GM11168 (cell line): ENCODE measurements around the gene GALK1.
"Not testable (repeated sequence)": the region's sequence is repeated elsewhere in the genome, so short reads cannot be mapped to it uniquely, and the experiment has no call there.

Experiments used
- in situ Hi-C: fragments of 300-500 bp; cut with MboI; formaldehyde crosslinking; loops from one replicate; pipeline ENCODE4 v1.12.0; 2022; ENCODE audit warnings: low sequenced_read_pairs; ENCODE audit not compliant: unreplicated experiment

The GALK1 gene

DNA sequence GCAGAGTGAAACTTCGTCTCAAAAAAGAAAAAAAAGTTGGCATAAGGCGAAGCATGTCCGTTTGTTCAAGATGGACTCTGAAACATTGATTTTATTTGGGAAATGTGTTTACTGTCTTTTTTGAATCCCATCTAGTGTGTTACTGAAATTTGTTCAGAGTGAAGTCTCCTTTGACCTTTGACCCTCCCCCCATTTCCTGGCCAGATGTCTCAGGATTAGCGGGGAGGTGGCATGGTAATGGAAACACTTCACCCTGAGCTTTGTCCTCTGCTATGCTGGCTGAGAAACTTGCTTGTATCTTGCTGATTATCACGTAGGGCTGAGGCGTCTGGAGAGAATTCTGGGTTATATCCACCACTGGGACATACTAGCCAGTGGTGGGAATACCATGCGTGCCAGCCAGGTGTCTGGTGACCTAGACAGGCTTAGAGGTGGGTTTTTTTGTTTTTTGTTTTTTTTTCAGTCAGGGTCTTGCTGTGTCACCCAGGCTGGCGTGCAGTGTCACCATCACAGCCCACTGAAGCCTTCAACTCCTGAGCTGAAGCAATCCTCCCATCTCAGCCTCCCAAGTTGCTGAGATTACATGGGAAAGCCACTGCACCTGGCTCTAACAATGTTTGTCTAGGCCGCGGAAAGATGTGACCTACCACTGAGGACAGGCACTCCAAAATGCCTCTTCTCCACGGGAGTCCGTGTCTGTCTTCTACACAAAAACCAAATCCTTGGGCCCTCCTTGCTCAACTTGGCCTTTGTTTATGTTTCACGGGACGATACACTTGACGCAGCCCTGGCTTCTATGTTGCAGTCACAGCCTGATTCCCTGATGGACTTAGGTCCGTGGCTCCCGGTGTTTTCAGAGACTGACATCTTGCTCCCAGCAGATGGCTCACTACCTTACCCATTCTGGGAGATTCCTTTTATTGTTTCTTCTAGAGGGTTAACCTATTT lies 6.6 kb upstream of the GALK1 start:
- in situ Hi-C loops: no loop called here

DNA sequence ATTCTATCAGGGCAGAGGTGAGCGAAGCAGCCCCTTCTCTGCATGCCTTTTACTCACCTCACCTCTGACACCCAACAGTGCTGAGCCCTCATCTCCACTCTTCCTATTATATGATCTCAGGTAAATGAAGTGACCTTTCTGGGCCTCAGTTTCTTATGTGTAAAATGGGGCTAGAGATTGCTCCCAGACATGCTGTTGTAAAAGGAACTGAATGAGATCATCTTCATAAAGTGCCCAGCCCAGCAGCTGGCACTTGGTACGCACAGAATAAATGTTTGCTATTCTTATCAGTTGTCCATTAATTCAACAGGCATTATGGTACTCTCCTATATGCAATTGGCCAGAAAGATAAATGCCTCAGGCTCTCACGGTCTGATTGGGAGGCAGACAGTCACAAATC lies 4.5 kb upstream of the GALK1 start:
- in situ Hi-C loops: no loop called here

DNA sequence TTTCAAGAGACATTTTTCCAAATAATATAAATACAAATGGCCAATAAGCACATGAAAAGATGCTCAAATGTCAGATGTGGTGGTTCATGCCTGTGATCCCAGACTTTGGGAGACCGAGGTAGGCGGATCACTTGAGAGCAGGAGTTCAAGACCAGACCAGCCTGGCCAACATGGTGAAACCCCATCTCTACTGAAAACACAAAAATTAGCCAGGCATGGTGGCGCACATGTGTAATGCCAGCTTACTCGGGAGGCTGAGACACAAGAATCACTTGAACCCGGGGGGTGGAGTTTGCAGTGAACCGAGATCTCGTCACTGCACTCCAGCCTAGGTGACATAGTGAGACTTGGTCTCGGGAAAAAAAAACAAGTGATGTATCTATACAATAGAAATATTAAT lies 2.9 kb upstream of the GALK1 start:
- in situ Hi-C loops: no loop called here

DNA sequence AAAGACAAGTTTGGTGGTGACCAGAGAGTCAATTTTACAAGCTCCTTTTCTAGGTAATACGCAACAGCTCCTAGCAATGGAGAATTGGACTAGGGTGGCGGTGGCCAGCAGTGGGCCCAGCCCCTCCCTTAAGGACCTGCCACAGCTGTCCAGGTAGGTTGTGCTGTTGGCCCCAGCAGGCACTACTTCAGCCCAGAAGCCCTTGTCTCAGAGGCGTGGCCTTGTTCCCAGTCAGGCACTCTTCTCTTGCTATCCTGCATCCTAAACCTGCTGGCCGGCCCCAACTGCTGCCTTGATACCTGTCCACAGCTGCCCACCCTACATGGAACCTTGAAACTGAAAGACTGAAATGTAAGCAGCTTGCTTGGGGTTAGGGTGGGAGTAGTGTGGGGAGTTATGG lies 989 bp upstream of the GALK1 start:
- in situ Hi-C loops: no loop called here

DNA sequence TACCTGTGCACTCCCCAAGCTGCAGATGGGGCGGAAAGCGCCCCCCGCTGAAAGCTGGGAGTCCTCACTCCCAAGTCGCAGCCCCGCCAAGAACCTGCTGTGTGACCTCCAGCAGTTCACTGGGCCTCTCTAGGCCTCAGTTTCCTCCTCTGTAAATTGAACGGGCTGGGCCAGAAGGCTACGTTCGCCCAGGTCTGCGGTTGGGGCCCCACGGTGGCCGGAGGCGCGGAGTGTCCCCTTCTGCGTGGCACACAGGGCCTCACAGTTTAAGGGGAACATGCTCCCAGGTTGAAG lies 628 bp downstream of the GALK1 start:
- in situ Hi-C loops: no loop called here

DNA sequence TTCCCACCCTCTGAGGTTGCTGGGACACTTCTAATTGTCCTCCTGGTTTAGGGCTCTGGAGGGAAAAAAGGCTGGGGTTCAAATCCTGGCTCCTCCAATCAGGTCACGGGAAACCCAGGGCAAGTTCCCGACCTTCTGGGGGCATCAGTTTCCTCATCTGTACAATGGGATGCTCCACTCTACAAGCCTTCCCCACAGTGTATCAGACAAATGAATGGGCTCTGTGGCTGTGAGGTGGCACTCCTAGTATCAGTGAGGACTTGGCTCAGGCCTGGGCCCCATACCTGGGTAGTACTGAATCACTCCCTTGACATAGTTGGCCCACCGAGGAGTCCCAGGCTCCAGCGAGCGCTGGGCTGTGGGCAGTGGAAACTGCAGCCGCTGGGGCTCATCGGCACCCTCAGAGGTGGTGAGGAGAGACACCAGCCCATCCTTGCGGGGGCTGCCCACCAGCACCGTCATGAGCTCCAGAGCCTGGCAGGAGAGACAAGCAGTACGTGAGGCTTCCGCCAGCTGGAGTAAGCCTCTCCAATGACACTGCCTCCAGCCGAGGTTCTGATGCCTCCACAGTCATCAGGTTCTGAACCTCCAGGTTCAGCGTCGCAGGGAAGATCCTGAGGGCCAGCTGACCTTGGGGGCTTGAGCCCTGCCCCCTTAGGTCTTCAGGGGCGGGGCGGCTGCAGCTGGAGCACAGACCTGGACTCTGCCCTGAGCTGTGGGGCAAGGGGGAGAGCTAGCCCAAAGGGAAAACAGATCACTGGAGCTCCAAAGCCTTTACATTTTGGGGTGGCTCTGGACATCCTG lies 1.2 kb downstream of the GALK1 start:
- in situ Hi-C loops: no loop called here

DNA sequence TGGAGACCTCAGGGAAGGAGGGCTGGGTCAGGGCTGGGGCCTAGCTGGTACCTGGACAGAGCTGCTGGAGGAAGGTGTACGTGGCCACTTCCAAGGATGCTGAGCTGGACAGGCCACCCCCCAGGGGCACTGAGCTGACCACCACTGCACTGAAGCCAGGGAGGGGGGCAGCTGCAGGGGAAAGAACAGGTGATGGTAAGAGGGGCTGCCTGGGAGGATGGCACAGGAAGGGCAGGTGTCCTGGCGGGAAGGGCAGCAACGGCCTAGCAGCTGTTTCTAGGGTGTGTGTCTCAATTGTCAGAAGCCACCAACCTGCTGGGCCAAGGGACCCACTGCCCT lies 1.8 kb downstream of the GALK1 start:
- in situ Hi-C loops: no loop called here

DNA sequence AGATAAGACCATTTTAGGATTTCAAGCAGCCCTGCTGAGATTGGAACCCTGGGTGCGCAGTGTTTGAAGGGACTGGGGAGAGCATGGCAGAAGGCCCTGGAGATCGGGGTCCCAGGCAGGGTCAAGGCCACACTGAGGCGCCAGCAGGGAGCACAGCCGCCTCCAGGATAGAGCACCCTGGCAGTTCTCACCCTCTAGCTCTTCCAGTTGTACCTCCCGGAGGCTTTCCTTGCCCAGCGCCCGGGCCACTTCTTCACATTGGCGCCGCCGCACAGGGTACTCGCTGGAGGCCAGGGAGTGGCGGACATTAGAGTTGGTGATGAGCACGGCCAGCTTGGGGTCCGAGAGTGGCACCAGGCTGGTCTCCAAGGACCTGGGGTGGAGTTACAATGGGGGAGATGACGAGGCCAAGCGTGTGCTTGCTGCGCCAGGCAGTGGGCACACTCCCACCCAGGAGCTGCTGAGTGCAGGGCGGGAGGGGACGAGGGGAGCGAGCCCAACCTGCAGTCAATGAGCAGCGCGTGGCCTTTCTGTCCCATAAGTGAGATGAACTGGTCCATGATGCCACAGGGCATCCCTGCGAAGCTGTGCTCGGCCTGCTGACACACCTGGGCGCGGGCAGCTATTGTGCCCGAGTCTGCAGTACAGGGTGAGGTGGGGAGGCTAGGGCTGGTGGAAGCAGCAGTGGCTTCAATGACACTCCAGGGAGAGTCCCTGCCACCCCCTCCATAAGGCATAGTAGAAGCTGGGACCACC lies 2.3 kb downstream of the GALK1 start:
- in situ Hi-C loops: no loop called here

DNA sequence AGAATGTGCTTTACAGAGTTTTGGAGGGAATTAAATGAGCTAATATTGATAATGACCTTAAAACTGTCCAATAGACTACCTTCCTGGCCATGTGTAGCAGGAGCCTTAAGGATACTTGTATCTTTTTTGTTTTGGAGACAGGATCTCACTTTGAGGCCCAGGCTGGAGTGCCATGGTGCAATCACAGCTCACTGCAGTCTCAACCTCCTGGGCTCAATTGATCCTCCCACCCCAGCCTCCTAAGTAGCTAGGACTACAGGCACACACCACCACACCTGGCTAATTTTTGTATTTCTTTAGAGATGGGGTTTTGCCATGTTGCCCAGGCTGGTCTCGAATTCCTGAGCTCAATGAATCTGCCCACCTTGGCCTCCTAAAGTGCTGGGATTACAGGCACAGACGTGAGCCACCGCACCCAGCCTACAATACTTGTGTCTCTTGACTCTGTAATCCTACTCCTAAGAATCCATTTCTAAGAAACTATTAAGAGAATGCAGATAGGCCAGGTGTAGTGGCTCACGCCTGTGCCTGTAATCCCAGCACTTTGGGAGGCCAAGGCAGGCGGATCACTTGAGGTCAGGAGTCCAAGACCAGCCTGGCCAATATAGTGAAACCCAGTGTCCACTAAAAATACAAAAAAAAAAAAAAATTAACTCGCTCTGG lies 4.9 kb downstream of the GALK1 start:
- in situ Hi-C loops: not testable (repeated sequence)

DNA sequence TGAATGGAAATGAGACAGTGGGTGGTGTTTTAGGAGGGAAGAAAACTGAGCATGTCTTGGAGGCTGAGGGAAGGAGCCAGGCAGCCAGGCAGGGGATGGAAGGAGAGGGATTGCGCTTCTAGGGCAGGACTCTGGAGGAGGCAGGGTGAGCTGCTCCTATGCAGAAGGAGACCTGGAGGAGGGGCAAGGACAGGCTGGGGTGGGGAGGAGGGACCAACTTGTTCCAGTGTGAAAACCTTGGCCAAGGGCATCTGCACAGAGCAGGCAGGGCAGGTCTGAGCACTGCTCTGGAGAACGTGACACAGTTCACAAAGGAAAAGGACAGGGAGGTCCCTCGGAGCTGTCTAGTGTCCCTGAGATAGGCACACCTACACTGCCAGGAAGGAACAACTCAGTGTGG lies 5.5 kb downstream of the GALK1 start:
- in situ Hi-C loops: no loop called here

DNA sequence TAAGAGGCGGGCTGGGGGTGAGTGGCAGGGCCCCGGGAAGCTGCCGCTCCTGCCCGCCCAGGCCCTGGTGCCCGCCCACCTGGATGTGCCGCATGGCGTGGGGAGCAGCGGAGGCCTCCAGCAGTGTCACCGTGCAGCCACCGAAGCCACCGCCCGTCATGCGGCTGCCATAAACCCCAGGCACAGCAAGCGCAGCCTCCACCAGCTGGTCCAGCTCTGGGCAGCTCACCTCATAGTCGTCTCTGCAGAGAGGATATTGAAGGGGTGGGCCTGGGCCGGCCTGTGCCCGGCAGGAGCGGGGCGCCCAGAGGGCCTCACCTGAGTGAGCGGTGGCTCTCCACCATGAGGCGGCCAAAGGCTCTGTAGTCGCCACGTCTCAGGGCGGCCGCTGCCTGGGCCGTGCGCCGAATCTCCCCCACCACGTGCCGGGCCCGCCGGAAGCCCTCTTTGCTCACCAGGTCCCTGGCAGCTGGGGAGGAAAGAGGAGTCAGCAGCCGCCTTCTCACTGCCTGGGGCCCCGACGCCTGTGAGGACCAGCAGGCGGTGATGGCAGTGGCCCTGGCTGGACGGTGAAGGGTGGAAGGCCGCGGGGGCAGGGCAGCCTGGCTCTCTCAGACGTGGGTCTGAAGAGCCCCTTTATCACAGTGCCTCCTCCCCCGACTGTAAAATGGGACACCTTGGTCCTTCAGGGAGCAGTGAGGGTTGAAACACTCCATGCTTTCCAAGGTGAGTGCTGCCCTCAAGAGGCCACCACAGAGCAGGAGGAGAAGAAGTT lies 6.7 kb downstream of the GALK1 start:
- in situ Hi-C loops: no loop called here

DNA sequence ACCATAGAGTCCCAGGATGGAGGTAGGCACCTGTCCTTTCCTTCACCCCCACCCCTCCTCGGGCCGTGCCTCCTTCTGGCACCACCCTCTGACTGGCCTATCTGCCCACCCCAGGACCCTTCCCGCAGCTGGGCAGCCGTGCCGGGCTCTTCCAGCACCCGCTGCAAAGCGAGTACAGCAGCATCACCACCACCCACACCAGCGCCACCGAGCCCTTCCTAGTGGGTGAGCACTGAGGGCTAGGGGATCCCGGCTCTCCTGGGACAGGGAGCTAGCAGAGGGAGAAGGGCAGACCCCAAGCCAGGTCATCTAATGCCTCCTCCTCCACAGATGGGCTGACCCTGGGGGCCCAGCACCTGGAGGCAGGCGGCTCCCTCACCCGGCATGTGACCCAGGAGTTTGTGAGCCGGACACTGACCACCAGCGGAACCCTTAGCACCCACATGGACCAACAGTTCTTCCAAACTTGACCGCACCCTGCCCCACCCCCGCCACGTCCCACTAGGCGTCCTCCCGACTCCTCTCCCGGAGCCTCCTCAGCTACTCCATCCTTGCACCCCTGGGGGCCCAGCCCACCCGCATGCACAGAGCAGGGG lies 7.8 kb downstream of the GALK1 start:
- in situ Hi-C loops: no loop called here

DNA sequence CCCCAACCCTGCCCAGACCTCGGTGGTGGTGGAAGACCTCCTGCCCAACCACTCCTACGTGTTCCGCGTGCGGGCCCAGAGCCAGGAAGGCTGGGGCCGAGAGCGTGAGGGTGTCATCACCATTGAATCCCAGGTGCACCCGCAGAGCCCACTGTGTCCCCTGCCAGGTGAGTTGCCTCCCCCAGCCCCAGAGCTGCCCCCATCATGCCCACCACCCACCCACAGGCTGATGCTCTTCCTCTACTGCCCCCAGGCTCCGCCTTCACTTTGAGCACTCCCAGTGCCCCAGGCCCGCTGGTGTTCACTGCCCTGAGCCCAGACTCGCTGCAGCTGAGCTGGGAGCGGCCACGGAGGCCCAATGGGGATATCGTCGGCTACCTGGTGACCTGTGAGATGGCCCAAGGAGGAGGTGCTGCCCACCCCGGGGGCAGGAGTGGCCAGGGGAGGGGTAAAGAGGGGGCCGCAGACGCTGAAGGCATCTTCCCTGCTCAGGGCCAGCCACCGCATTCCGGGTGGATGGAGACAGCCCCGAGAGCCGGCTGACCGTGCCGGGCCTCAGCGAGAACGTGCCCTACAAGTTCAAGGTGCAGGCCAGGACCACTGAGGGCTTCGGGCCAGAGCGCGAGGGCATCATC lies 8.4 kb downstream of the GALK1 start:
- in situ Hi-C loops: no loop called here

DNA sequence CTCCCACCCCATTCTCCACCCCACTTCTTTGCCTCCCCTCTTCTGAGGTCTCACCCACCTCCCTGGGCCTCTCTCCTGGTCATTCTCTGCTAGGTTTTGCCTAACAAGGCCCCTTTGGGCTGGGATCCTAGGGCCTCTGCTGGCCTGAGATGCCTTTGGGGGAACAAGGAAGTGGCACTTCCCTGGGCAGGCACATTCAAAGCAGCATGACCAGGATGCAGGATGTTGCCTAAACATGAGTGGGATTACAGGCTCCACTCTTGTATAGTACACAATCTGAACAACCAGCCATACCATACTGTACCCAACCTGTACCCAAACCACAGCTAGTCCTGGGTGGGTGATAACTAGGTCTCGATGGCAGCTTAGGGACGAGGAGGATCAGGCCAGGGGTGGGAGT lies 9.0 kb downstream of the GALK1 start:
- in situ Hi-C loops: no loop called here

DNA sequence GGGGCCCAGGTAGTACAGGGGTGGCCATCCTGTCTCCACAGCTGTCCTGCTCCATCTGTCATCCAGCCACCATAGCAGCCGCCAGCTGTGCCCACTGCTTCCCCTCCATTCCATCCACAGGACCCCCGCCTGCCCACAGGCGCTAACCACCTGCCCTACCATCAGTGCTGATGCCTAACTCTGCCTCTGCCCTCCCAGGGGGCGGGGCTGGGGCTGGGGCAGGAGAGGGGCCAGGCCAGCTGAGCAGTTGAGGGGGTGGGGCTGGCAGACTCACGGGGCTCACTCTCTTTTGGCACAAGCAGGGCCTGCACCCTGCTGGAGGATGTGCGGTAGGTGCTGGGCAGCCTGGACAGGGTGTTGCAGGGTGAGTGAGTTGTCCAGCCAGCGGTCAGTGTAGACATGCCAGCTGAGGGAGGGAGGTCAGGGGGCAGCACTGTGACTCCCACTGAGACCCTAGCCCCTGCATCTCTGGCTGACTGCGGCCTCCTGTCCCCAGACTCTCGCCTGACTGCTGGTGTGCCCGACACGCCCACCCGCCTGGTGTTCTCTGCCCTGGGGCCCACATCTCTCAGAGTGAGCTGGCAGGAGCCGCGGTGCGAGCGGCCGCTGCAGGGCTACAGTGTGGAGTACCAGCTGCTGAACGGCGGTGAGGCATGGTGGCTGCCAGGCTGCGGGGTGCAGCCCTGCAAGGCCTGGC lies 9.6 kb downstream of the GALK1 start:
- in situ Hi-C loops: no loop called here

DNA sequence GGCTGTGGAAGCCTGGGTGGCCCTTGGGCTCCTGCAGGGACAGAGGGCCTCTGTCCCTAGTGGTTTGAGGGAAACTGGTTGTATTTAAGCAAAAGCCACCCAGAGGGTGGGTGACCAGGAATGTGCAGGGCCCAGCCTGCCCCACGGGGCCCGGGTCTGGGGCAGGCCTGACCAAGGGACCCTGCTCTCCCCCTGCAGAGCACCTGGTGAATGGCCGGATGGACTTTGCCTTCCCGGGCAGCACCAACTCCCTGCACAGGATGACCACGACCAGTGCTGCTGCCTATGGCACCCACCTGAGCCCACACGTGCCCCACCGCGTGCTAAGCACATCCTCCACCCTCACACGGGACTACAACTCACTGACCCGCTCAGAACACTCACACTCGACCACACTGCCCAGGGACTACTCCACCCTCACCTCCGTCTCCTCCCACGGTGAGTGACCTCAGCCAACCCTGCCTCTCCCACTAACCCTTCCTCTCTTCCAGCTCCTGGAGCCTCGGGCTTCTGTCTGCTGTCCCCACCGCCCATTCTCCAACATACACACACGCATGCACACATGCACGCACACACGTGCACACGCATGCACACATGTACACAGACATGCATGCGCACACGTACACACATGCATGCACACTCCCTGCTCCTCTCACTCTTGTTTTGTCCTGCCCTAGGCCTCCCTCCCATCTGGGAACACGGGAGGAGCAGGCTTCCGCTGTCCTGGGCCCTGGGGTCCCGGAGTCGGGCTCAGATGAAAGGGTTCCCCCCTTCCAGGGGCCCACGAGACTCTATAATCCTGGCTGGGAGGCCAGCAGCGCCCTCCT lies 10.4 kb downstream of the GALK1 start:
- in situ Hi-C loops: loop anchor here (5.0 kb wide), 1 partner anchor 137 kb away; no protein-coding TSS in a partner anchor
